Peyer's patch (tissue), 4 donors: ENCODE data around the gene UBE2J2.

Source experiments
- POLR2A ChIP-seq, 2 donors: fragments of 450-650 bp; IDR thresholded peaks; one replicate each; pipeline ENCODE4 v1.5.1; 2017; ENCODE audit warnings: antibody characterized with exemption in 2 of 2, mild to moderate bottlenecking in 2 of 2, moderate library complexity in 2 of 2
- TF ChIP-seq, protein P1 (sequence below), 6 experiments: fragments of 450-650 bp in 4 of 6; fragments of 200-600 bp in 2 of 6; sonication (generic) in 1 of 6; IDR thresholded peaks; one replicate each; pipeline ENCODE4 v1.5.1; 2017 to 2019; ENCODE audit warnings: antibody characterized with exemption in 6 of 6, mild to moderate bottlenecking in 3 of 6, moderate library complexity in 1 of 6

- no peak for TF ChIP-seq POLR2A (IDR thresholded peaks at IDR 0.05)
- TF ChIP-seq, protein P1, sequence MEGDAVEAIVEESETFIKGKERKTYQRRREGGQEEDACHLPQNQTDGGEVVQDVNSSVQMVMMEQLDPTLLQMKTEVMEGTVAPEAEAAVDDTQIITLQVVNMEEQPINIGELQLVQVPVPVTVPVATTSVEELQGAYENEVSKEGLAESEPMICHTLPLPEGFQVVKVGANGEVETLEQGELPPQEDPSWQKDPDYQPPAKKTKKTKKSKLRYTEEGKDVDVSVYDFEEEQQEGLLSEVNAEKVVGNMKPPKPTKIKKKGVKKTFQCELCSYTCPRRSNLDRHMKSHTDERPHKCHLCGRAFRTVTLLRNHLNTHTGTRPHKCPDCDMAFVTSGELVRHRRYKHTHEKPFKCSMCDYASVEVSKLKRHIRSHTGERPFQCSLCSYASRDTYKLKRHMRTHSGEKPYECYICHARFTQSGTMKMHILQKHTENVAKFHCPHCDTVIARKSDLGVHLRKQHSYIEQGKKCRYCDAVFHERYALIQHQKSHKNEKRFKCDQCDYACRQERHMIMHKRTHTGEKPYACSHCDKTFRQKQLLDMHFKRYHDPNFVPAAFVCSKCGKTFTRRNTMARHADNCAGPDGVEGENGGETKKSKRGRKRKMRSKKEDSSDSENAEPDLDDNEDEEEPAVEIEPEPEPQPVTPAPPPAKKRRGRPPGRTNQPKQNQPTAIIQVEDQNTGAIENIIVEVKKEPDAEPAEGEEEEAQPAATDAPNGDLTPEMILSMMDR (IDR thresholded peaks at IDR 0.05): no peak
Measured at GRCh38 chr1:1275836-1276235, 2.2 kb upstream of the UBE2J2 start.
